ENCODE results near the gene MRNIP.

GRCh38 chr5:179906795-179907555 is 48.4 kb upstream of the MRNIP start:
- TF ChIP-seq CTCF (IDR thresholded peaks at IDR 0.05; ENCODE audit: insufficient read depth, low read length, poor library complexity, severe bottlenecking) (no peak), EZH2phosphoT487 (conservative IDR thresholded peaks at IDR 0.05; ENCODE audit: low read length) (no peak)

All from SU-DHL-6 (cell line).